ENCODE data around the gene CTAGE6.
"Not testable (repeated sequence)": the region's sequence is repeated elsewhere in the genome, so short reads cannot be mapped to it uniquely, and the experiment has no call there.

CTAGE6 gene

GRCh38 chr7:143757596-143757995 lies at the start of gene CTAGE6:
TSS of gene CTAGE6 (minus strand) at chr7:143757696. CDS start at chr7:143757658, 38 bp downstream.
- DNase-seq = not testable (repeated sequence)

- not testable (repeated sequence) for DNase-seq
Observed at GRCh38 chr7:143806664-143807071, 49.2 kb upstream of the CTAGE6 start.

GRCh38 chr7:143797896-143798290 lies 40.4 kb upstream of the CTAGE6 start:
- not testable (repeated sequence) for DNase-seq

GRCh38 chr7:143797119-143797895 lies 39.8 kb upstream of the CTAGE6 start:
- DNase-seq = not testable (repeated sequence)

GRCh38 chr7:143795653-143796052 lies 38.2 kb upstream of the CTAGE6 start:
- DNase-seq = not testable (repeated sequence)

GRCh38 chr7:143792633-143793032 lies 35.1 kb upstream of the CTAGE6 start:
- not testable (repeated sequence) for DNase-seq

GRCh38 chr7:143785415-143786182 lies 28.1 kb upstream of the CTAGE6 start:
- not testable (repeated sequence) for DNase-seq

- not testable (repeated sequence) for DNase-seq
Observed at GRCh38 chr7:143779591-143779990, 22.1 kb upstream of the CTAGE6 start.

- DNase-seq = not testable (repeated sequence)
Observed at GRCh38 chr7:143772738-143773468, 15.4 kb upstream of the CTAGE6 start.

- not testable (repeated sequence) for DNase-seq
Observed at GRCh38 chr7:143767531-143767930, 10.0 kb upstream of the CTAGE6 start.

GRCh38 chr7:143765678-143766077 lies 8.2 kb upstream of the CTAGE6 start:
- not testable (repeated sequence) for DNase-seq

GRCh38 chr7:143763065-143763464 lies 5.6 kb upstream of the CTAGE6 start:
- not testable (repeated sequence) for DNase-seq

GRCh38 chr7:143745340-143745739 lies 12.2 kb downstream of the CTAGE6 start:
- DNase-seq = not testable (repeated sequence)

- DNase-seq = not testable (repeated sequence)
Observed at GRCh38 chr7:143737037-143737819, 20.3 kb downstream of the CTAGE6 start.

GRCh38 chr7:143735962-143736361 lies 21.5 kb downstream of the CTAGE6 start:
- DNase-seq = no peak

GRCh38 chr7:143733876-143734275 lies 23.6 kb downstream of the CTAGE6 start:
- no peak for DNase-seq

- no peak for DNase-seq
Observed at GRCh38 chr7:143728333-143728862, 29.1 kb downstream of the CTAGE6 start.

GRCh38 chr7:143727561-143727960 lies 29.9 kb downstream of the CTAGE6 start:
- DNase-seq = not testable (repeated sequence)

GRCh38 chr7:143726143-143726542 lies 31.4 kb downstream of the CTAGE6 start:
- DNase-seq = not testable (repeated sequence)

GRCh38 chr7:143720335-143720734 lies 37.2 kb downstream of the CTAGE6 start:
- not testable (repeated sequence) for DNase-seq

- not testable (repeated sequence) for DNase-seq
Observed at GRCh38 chr7:143715543-143716193, 41.8 kb downstream of the CTAGE6 start.
